H1 (cell line): ENCODE measurements around the gene SIK3.

Experiments
- CEBPB ChIP-seq: IDR thresholded peaks from 2 replicates; pipeline ENCODE4 v1.6.1; 2012; ENCODE audit warnings: low read depth, low read length
- EZH2 ChIP-seq: fragments of 200-600 bp; sonication (generic); IDR thresholded peaks from 2 replicates; pipeline ENCODE4 v1.7.1; 2012; ENCODE audit warnings: low read depth, mild to moderate bottlenecking, moderate library complexity, low read length, inconsistent platforms; ENCODE audit not compliant: severe bottlenecking
- POLR2AphosphoS5 ChIP-seq: IDR thresholded peaks from 2 replicates; pipeline ENCODE4 v1.6.1; 2011; ENCODE audit warnings: low read depth, low read length
- RAD21 ChIP-seq, 2 experiments: IDR thresholded peaks in 1 of 2; conservative IDR thresholded peaks in 1 of 2; 2 replicates each; pipeline ENCODE4 v1.6.1; 2011; ENCODE audit warnings: low read depth in 2 of 2, low read length in 2 of 2, improper control_type of control experiment in 1 of 2, inconsistent platforms in 1 of 2, mild to moderate bottlenecking in 1 of 2, moderate library complexity in 1 of 2
- SIN3A ChIP-seq, 2 experiments: IDR thresholded peaks in 1 of 2; conservative IDR thresholded peaks in 1 of 2; 2 replicates each; pipeline ENCODE4 v1.6.1; 2011 to 2012; ENCODE audit warnings: low read length in 2 of 2, improper control_type of control experiment in 1 of 2, low read depth in 1 of 2, mild to moderate bottlenecking in 1 of 2
- SIX5 ChIP-seq: IDR thresholded peaks from 2 replicates; pipeline ENCODE4 v1.6.1; 2011; ENCODE audit warnings: mild to moderate bottlenecking, low read depth, low read length
- SRF ChIP-seq: IDR thresholded peaks from 2 replicates; pipeline ENCODE4 v1.6.1; 2011; ENCODE audit warnings: mild to moderate bottlenecking, low read depth, low read length, moderate library complexity
- YY1 ChIP-seq: IDR thresholded peaks from 2 replicates; pipeline ENCODE4 v1.6.1; 2011; ENCODE audit warnings: low read depth, mild to moderate bottlenecking, low read length
- TF ChIP-seq, protein P1 (sequence below), 3 experiments: IDR thresholded peaks; 1 replicate in 2 of 3; 2 replicates in 1 of 3; pipeline versions ENCODE4 v1.5.1 to v1.6.1; 2011; ENCODE audit warnings: low read length in 3 of 3, mild to moderate bottlenecking in 3 of 3, inconsistent platforms in 2 of 3, low read depth in 1 of 3, moderate library complexity in 1 of 3; ENCODE audit not compliant: insufficient read depth in 1 of 3; ENCODE audit errors: control extremely low read depth in 1 of 3

DNA sequence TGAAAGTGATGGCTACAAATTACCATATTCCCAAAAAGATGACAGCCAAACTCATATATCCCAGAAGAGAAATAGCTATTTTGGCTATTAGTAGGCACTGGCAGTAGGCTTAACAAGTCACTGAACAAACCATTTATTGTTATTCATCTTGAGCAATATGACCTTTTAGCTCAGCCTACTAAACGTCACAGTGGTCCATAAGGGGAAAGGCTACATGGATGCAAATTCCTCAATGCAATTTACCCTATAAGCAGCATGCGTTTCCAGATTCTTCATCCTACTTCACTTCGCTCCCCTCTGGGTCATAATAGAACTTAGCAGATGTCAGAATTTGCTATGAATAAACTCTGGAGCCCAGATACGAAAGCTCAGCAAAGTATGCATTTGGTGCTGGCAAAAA, 114.0 kb downstream of the SIK3 start:
- TF ChIP-seq YY1 (no peak), CEBPB (no peak), EZH2 (no peak), SIX5 (no peak), SRF (no peak), SIN3A (conservative IDR thresholded peaks at IDR 0.05 in 1 of 2, IDR thresholded peaks at IDR 0.05 in 1 of 2; ENCODE audit: low read depth in 1 of 2, low read length in 2 of 2) (no peak), POLR2AphosphoS5 (no peak), RAD21 (IDR thresholded peaks at IDR 0.05 in 1 of 2, conservative IDR thresholded peaks at IDR 0.05 in 1 of 2; ENCODE audit: low read depth in 2 of 2, low read length in 2 of 2) (no peak)
- TF ChIP-seq, protein P1, sequence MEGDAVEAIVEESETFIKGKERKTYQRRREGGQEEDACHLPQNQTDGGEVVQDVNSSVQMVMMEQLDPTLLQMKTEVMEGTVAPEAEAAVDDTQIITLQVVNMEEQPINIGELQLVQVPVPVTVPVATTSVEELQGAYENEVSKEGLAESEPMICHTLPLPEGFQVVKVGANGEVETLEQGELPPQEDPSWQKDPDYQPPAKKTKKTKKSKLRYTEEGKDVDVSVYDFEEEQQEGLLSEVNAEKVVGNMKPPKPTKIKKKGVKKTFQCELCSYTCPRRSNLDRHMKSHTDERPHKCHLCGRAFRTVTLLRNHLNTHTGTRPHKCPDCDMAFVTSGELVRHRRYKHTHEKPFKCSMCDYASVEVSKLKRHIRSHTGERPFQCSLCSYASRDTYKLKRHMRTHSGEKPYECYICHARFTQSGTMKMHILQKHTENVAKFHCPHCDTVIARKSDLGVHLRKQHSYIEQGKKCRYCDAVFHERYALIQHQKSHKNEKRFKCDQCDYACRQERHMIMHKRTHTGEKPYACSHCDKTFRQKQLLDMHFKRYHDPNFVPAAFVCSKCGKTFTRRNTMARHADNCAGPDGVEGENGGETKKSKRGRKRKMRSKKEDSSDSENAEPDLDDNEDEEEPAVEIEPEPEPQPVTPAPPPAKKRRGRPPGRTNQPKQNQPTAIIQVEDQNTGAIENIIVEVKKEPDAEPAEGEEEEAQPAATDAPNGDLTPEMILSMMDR (IDR thresholded peaks at IDR 0.05; ENCODE audit: control extremely low read depth in 1 of 3, insufficient read depth in 1 of 3, low read depth in 1 of 3, low read length in 3 of 3) = no peak
